Testis (tissue), 3 donors: Measurements from ENCODE around the gene RUSF1. TPM values are rescaled to one million over a fixed set of nuclear protein-coding genes. Genes with fewer than 3 reads are reported as not detected.
A peak's percentile ranks its signal among the peaks of the same experiment; 100 is the strongest.

Experiments used
- DNase-seq: peaks from one replicate; pipeline ENCODE4 v3.0.0-alpha.2; 2019
- H3K27ac ChIP-seq, 2 donors: fragments of 200-600 bp; sonication (generic); one replicate each; pipeline ENCODE4 v1.5.1; 2019
- H3K27me3 ChIP-seq: fragments of 200-600 bp; sonication (generic); one replicate; pipeline ENCODE4 v1.5.1; 2019
- H3K36me3 ChIP-seq: fragments of 200-600 bp; sonication (generic); one replicate; pipeline ENCODE4 v1.5.1; 2017; ENCODE audit warnings: low read depth; ENCODE audit errors: missing control alignments
- H3K4me1 ChIP-seq: fragments of 200-600 bp; sonication (generic); one replicate; pipeline ENCODE4 v1.5.1; 2019
- H3K4me3 ChIP-seq, 2 donors: fragments of 200-600 bp; sonication (generic); one replicate each; pipeline ENCODE4 v1.5.1; 2017 to 2019
- H3K9me3 ChIP-seq: fragments of 200-600 bp; sonication (generic); one replicate; pipeline ENCODE4 v1.5.1; 2017
- CTCF ChIP-seq, 3 experiments: fragments of 450-650 bp in 2 of 3; fragments of 200-600 bp in 1 of 3; sonication (generic) in 1 of 3; IDR thresholded peaks; one replicate each; pipeline ENCODE4 v1.5.1; 2016 to 2019; ENCODE audit warnings: antibody characterized with exemption in 3 of 3, mild to moderate bottlenecking in 2 of 3, moderate library complexity in 1 of 3
- POLR2A ChIP-seq: fragments of 450-650 bp; IDR thresholded peaks from one replicate; pipeline ENCODE4 v1.6.1; 2017; ENCODE audit warnings: antibody characterized with exemption, mild to moderate bottlenecking, moderate library complexity
- WGBS, 2 donors: methylation state at CpG; one replicate each; pipeline ENCODE4 v1.1.5; 2018; 5-methylcytosine and 5-hydroxymethylcytosine counted together
- intact Hi-C: fragments of 100-400 bp; cut with DNase I; formaldehyde crosslinking; loops from one replicate; pipeline ENCODE4 v1.15.1; 2023; ENCODE audit warnings: low total_unique reads
- polyA plus RNA-seq: library from polyadenylated mRNA; stranded (reverse); fragments of 350-450 nt; fragmentation: Illumina TruSeq; extraction: RNeasy Lipid Tissue Mini Kit (QIAGEN cat#74804); gene quantifications from one replicate; pipeline ENCODE4 v1.2.3, GENCODE V29; 2014; ENCODE audit warnings: low read depth, low replicate concordance; ENCODE audit not compliant: insufficient read depth
- total RNA-seq, 2 donors: library from RNA; depleted of rRNA; stranded (reverse); fragments of >200 nt; gene quantifications; one replicate each; pipeline ENCODE4 v1.2.3, GENCODE V29; 2016

RUSF1 gene
- total and polyA plus RNA-seq, 3 donors from 2014 or later, result 75.8 to 124 (median 102) TPM

- 75 to 77% methylated on average over 7 of the region's 7 CpGs for WGBS, 2 donors
Observed at GRCh38 chr16:31489298-31489564, 19.0 kb downstream of the RUSF1 start.

GRCh38 chr16:31488468-31489297 lies 19.5 kb downstream of the RUSF1 start:
- no peaks in the 10 kb centered on the region for H3K9me3 ChIP-seq
- peaks cover 11% of the 10 kb centered on the region for H3K4me1 ChIP-seq
- TF ChIP-seq CTCF (IDR thresholded peaks at IDR 0.05) (no peak), POLR2A (no peak)
- 34 to 46% methylated on average over 6 to 74 of the region's 77 CpGs for WGBS, 2 donors
- no peak for DNase-seq
- no peaks in the 10 kb centered on the region for H3K27me3 ChIP-seq
- H3K36me3 ChIP-seq, result no peaks in the 10 kb centered on the region
- H3K4me3 ChIP-seq, result peak overlapping the region; percentile 41 to 43
- no peak overlapping the region for H3K27ac ChIP-seq
- intact Hi-C loops, result no loop called here

More at GRCh38 chr16:31489298-31489564, 19.0 kb downstream of the RUSF1 start:
- Histone ChIP-seq H3K27ac (no peak overlapping the region), H3K9me3 (no peaks in the 10 kb centered on the region), H3K4me1 (peaks cover 11% of the 10 kb centered on the region), H3K27me3 (no peaks in the 10 kb centered on the region), H3K4me3 (no peak overlapping the region), H3K36me3 (no peaks in the 10 kb centered on the region)
- intact Hi-C loops, result no loop called here
- DNase-seq, result no peak
- TF ChIP-seq POLR2A (no peak), CTCF (IDR thresholded peaks at IDR 0.05) (no peak)

GRCh38 chr16:31487720-31488467 lies 20.3 kb downstream of the RUSF1 start:
- TF ChIP-seq CTCF (IDR thresholded peaks at IDR 0.05), result no peak
- no peak for TF ChIP-seq POLR2A
- H3K36me3 ChIP-seq, result no peaks in the 10 kb centered on the region
- WGBS, 2 donors, result 1% methylated on average over 46 of the region's 60 CpGs; no CpG with 5 or more reads in 1 of the 2 donors
- H3K27me3 ChIP-seq, result no peaks in the 10 kb centered on the region
- DNase-seq, result peak; percentile 37
- H3K4me1 ChIP-seq, result peaks cover 11% of the 10 kb centered on the region
- H3K4me3 ChIP-seq, result peak overlapping the region; percentile 41 to 43
- no peaks in the 10 kb centered on the region for H3K9me3 ChIP-seq
- intact Hi-C loops, result no loop called here
- H3K27ac ChIP-seq, result no peak overlapping the region

- Histone ChIP-seq H3K36me3 (no peaks in the 10 kb centered on the region), H3K27me3 (no peaks in the 10 kb centered on the region), H3K27ac (no peak overlapping the region), H3K4me3 (peak overlapping the region; percentile 41 to 43), H3K4me1 (peaks cover 11% of the 10 kb centered on the region), H3K9me3 (no peaks in the 10 kb centered on the region)
- intact Hi-C loops, result no loop called here
- TF ChIP-seq POLR2A, result no peak
- TF ChIP-seq CTCF (IDR thresholded peaks at IDR 0.05), result no peak
- DNase-seq, result no peak
- 11 to 17% methylated on average over 27 to 48 of the region's 48 CpGs for WGBS, 2 donors
Observed at GRCh38 chr16:31487071-31487719, 21.0 kb downstream of the RUSF1 start.
